HTR-8/SVneo (cell line): Measurements from ENCODE around the gene WNT2.
"Not testable (repeated sequence)": the region's sequence is repeated elsewhere in the genome, so short reads cannot be mapped to it uniquely, and the experiment has no call there.

ENCODE experiments used
- DNase-seq: peaks from one replicate; pipeline ENCODE4 v3.0.0; 2011; ENCODE audit warnings: low spot score, mixed read lengths; ENCODE audit not compliant: insufficient read length
- FAIRE-seq: peaks from 2 replicates; lab custom pipeline; 2011; peaks lifted over from hg19 to GRCh38; lab: Jason Lieb, UNC

The WNT2 gene

GRCh38 chr7:117312593-117313580 is 10.0 kb downstream of the WNT2 start:
- DNase-seq: no peak
- no peak for FAIRE-seq

- DNase-seq (no peak), FAIRE-seq (no peak)
Observed at GRCh38 chr7:117308891-117309290, 14.0 kb downstream of the WNT2 start.

- FAIRE-seq (no peak), DNase-seq (no peak)
Observed at GRCh38 chr7:117302396-117302795, 20.5 kb downstream of the WNT2 start.

GRCh38 chr7:117300506-117300905 is 22.4 kb downstream of the WNT2 start:
- FAIRE-seq, DNase-seq: not testable (repeated sequence)

GRCh38 chr7:117297606-117298005 is 25.3 kb downstream of the WNT2 start:
- no peak for FAIRE-seq
- DNase-seq: no peak

GRCh38 chr7:117296066-117296465 is 26.8 kb downstream of the WNT2 start:
- DNase-seq: no peak
- no peak for FAIRE-seq

GRCh38 chr7:117285826-117286225 is 37.0 kb downstream of the WNT2 start:
- no peak for FAIRE-seq
- DNase-seq: no peak

GRCh38 chr7:117284692-117285091 is 38.2 kb downstream of the WNT2 start:
- FAIRE-seq: no peak
- DNase-seq: no peak

- no peak for FAIRE-seq
Observed at GRCh38 chr7:117283779-117284178, 39.1 kb downstream of the WNT2 start.

GRCh38 chr7:117283371-117283770 is 39.5 kb downstream of the WNT2 start:
- FAIRE-seq (no peak), DNase-seq (no peak)

More at GRCh38 chr7:117283779-117284178, 39.1 kb downstream of the WNT2 start:
- DNase-seq: no peak

GRCh38 chr7:117282239-117282812 is 40.5 kb downstream of the WNT2 start:
- DNase-seq (no peak), FAIRE-seq (no peak)

- DNase-seq (no peak), FAIRE-seq (no peak)
Observed at GRCh38 chr7:117281562-117281961, 41.3 kb downstream of the WNT2 start.

GRCh38 chr7:117279931-117280557 is 42.8 kb downstream of the WNT2 start:
- DNase-seq: no peak
- FAIRE-seq: no peak

- FAIRE-seq: no peak
- DNase-seq: no peak
Observed at GRCh38 chr7:117279203-117279602, 43.7 kb downstream of the WNT2 start.

GRCh38 chr7:117278040-117278439 is 44.8 kb downstream of the WNT2 start:
- no peak for FAIRE-seq

GRCh38 chr7:117277576-117277975 is 45.3 kb downstream of the WNT2 start:
- FAIRE-seq (no peak), DNase-seq (no peak)

More at GRCh38 chr7:117278040-117278439, 44.8 kb downstream of the WNT2 start:
- no peak for DNase-seq

GRCh38 chr7:117274951-117275350 is 47.9 kb downstream of the WNT2 start:
- no peak for FAIRE-seq
- DNase-seq: no peak

GRCh38 chr7:117273814-117274225 is 49.0 kb downstream of the WNT2 start:
- FAIRE-seq (no peak), DNase-seq (no peak)

- FAIRE-seq: no peak
- no peak for DNase-seq
Observed at GRCh38 chr7:117273325-117273724, 49.5 kb downstream of the WNT2 start.

GRCh38 chr7:117272017-117272759 is 50.7 kb downstream of the WNT2 start:
- no peak for DNase-seq
- no peak for FAIRE-seq
